MM.1S (cell line): ENCODE measurements around the gene ABITRAM.
"Not testable (repeated sequence)": the region's sequence is repeated elsewhere in the genome, so short reads cannot be mapped to it uniquely, and the experiment has no call there.

Experiments used
- DNase-seq: peaks from one replicate; pipeline ENCODE4 v3.0.0-alpha.2; 2015
- H2AFZ ChIP-seq: fragments of 300-600 bp; sonication (generic); 2 replicates; pipeline ENCODE4 v1.6.0; 2016; ENCODE audit warnings: antibody characterized with exemption, low read length
- H3F3A ChIP-seq: fragments of 300-600 bp; sonication (generic); 2 replicates; pipeline ENCODE4 v1.6.1; 2016; ENCODE audit warnings: mild to moderate bottlenecking, antibody characterized with exemption, low read length, moderate library complexity, mixed read lengths; ENCODE audit not compliant: insufficient read depth
- H3K27ac ChIP-seq: fragments of 300-600 bp; sonication (generic); 2 replicates; pipeline ENCODE4 v1.5.1; 2016; ENCODE audit warnings: mild to moderate bottlenecking, low read length
- H3K27me3 ChIP-seq: fragments of 300-600 bp; sonication (generic); replicated peaks from 2 replicates; pipeline ENCODE4 v1.6.0; 2016; ENCODE audit warnings: low read length; ENCODE audit not compliant: insufficient read depth
- H3K36me3 ChIP-seq: fragments of 300-600 bp; sonication (generic); replicated peaks from 2 replicates; pipeline ENCODE4 v1.6.1; 2016; ENCODE audit warnings: mild to moderate bottlenecking, low read length, mixed read lengths; ENCODE audit not compliant: insufficient read depth
- H3K4me1 ChIP-seq: fragments of 300-600 bp; sonication (generic); 2 replicates; pipeline ENCODE4 v1.6.1; 2016; ENCODE audit warnings: low read length, mixed read lengths
- H3K4me2 ChIP-seq: fragments of 300-600 bp; sonication (generic); 2 replicates; pipeline ENCODE4 v1.6.0; 2016; ENCODE audit warnings: low read depth, low read length
- H3K4me3 ChIP-seq: fragments of 300-600 bp; sonication (generic); 2 replicates; pipeline ENCODE4 v1.5.1; 2016; ENCODE audit warnings: low read length, mixed read lengths
- H3K79me2 ChIP-seq: fragments of 300-600 bp; sonication (generic); 2 replicates; pipeline ENCODE4 v1.6.1; 2016; ENCODE audit warnings: mixed run types, low read length, mixed read lengths
- H3K9ac ChIP-seq: fragments of 300-600 bp; sonication (generic); 2 replicates; pipeline ENCODE4 v1.6.1; 2016; ENCODE audit warnings: low read length, mixed read lengths
- H3K9me2 ChIP-seq: fragments of 300-600 bp; sonication (generic); replicated peaks from 2 replicates; pipeline ENCODE4 v1.6.1; 2016; ENCODE audit warnings: mild to moderate bottlenecking, low read length, mixed read lengths; ENCODE audit not compliant: insufficient read depth
- H3K9me3 ChIP-seq: fragments of 300-600 bp; sonication (generic); replicated peaks from 2 replicates; pipeline ENCODE4 v1.6.1; 2016; ENCODE audit warnings: mild to moderate bottlenecking, low read length, mixed read lengths; ENCODE audit not compliant: insufficient read depth
- H4K20me1 ChIP-seq: fragments of 300-600 bp; sonication (generic); 2 replicates; pipeline ENCODE4 v1.6.1; 2016; ENCODE audit warnings: mild to moderate bottlenecking, low read length, moderate library complexity, mixed read lengths; ENCODE audit not compliant: insufficient read depth
- CTCF ChIP-seq: fragments of 300-600 bp; sonication (generic); IDR thresholded peaks from 2 replicates; pipeline ENCODE4 v1.5.1; 2016; ENCODE audit warnings: antibody characterized with exemption, low read length, mixed read lengths
- EZH2 ChIP-seq: fragments of 300-600 bp; sonication (generic); optimal IDR thresholded peaks from 2 replicates; pipeline ENCODE3; 2017; ENCODE audit warnings: low read depth, mild to moderate bottlenecking, antibody characterized with exemption, low read length, mixed read lengths
- EZH2phosphoT487 ChIP-seq: fragments of 300-600 bp; sonication (generic); IDR thresholded peaks from 2 replicates; pipeline ENCODE4 v1.6.1; 2018; ENCODE audit warnings: antibody characterized with exemption, low read length

The ABITRAM gene

GRCh38 chr9:108913391-108913790 is 20.8 kb upstream of the ABITRAM start:
- no peak for DNase-seq
- Histone ChIP-seq H3K79me2 (no peaks in the 10 kb centered on the region), H3K9ac (no peak overlapping the region), H3K4me3 (no peak overlapping the region), H3K9me2 (no peaks in the 10 kb centered on the region), H3K27ac (no peak overlapping the region), H3K4me2 (no peak overlapping the region), H3K9me3 (no peaks in the 10 kb centered on the region), H3K36me3 (no peaks in the 10 kb centered on the region), H2AFZ (no peak overlapping the region), H3F3A (no peaks in the 10 kb centered on the region), H4K20me1 (no peaks in the 10 kb centered on the region), H3K27me3 (no peaks in the 10 kb centered on the region), H3K4me1 (no peaks in the 10 kb centered on the region)
- no peak for TF ChIP-seq EZH2
- no peak for TF ChIP-seq EZH2phosphoT487
- TF ChIP-seq CTCF, result no peak

GRCh38 chr9:108919517-108919916 is 14.7 kb upstream of the ABITRAM start:
- TF ChIP-seq EZH2phosphoT487, result no peak
- TF ChIP-seq EZH2, result no peak
- no peak for TF ChIP-seq CTCF
- no peaks in the 10 kb centered on the region for H3K27me3 ChIP-seq
- H3K4me1 ChIP-seq, result no peaks in the 10 kb centered on the region
- H3K4me3 ChIP-seq, result no peak overlapping the region
- H3K36me3 ChIP-seq, result no peaks in the 10 kb centered on the region; the same call in 1 of the 2 replicates
- H4K20me1 ChIP-seq, result no peaks in the 10 kb centered on the region
- no peak overlapping the region for H3K9ac ChIP-seq
- H3K9me2 ChIP-seq, result no peaks in the 10 kb centered on the region
- H3K9me3 ChIP-seq, result no peaks in the 10 kb centered on the region
- H3F3A ChIP-seq, result no peaks in the 10 kb centered on the region
- DNase-seq, result no peak
- H3K4me2 ChIP-seq, result no peak overlapping the region
- H3K79me2 ChIP-seq, result no peaks in the 10 kb centered on the region
- no peak overlapping the region for H2AFZ ChIP-seq
- H3K27ac ChIP-seq, result no peak overlapping the region

- H3K27me3 ChIP-seq, H3K79me2 ChIP-seq, DNase-seq, H3K9ac ChIP-seq, H3K27ac ChIP-seq, H4K20me1 ChIP-seq, H3K9me3 ChIP-seq, H3K4me2 ChIP-seq, H3F3A ChIP-seq, H2AFZ ChIP-seq, H3K4me3 ChIP-seq, H3K36me3 ChIP-seq, H3K9me2 ChIP-seq, H3K4me1 ChIP-seq: not testable (repeated sequence)
Observed at GRCh38 chr9:108920401-108920800, 13.8 kb upstream of the ABITRAM start.

- Histone ChIP-seq H3F3A (no peaks in the 10 kb centered on the region), H3K27me3 (no peaks in the 10 kb centered on the region), H3K9me2 (no peaks in the 10 kb centered on the region), H3K27ac (no peak overlapping the region), H3K4me2 (no peak overlapping the region), H4K20me1 (no peaks in the 10 kb centered on the region), H3K36me3 (peaks cover 4% of the 10 kb centered on the region; the same call in 1 of the 2 replicates), H3K4me1 (no peaks in the 10 kb centered on the region), H3K79me2 (no peaks in the 10 kb centered on the region), H2AFZ (no peak overlapping the region), H3K4me3 (no peak overlapping the region), H3K9ac (no peak overlapping the region), H3K9me3 (no peaks in the 10 kb centered on the region)
- TF ChIP-seq EZH2 (no peak), EZH2phosphoT487 (no peak), CTCF (no peak)
- no peak for DNase-seq
Observed at GRCh38 chr9:108921200-108921599, 13.0 kb upstream of the ABITRAM start.
